Measurements from ENCODE around the gene HEATR5A.

DNA sequence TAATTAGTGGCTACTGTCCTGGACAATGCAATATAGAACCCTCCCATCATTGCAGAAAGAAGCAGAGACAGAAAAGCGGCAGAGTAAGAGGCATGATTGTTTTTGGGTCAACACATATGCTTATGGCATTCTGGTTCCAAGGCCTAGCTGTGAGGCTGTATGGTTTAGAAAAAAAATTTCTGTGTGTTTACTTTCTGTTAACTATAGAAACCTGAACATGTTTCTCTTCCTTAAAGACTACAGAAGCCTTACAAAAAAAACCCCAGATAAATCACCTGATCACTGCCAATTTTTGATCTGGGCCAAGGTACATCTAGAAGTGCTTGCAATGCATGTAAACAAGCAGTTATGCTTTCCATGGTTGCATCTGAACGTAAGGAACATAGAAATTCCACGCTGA, 112.7 kb downstream of the HEATR5A start:
- no peak for TF ChIP-seq SNAI2 (CRISPR knock-in tag; IDR thresholded peaks at IDR 0.05)
- TF ChIP-seq, protein P1, sequence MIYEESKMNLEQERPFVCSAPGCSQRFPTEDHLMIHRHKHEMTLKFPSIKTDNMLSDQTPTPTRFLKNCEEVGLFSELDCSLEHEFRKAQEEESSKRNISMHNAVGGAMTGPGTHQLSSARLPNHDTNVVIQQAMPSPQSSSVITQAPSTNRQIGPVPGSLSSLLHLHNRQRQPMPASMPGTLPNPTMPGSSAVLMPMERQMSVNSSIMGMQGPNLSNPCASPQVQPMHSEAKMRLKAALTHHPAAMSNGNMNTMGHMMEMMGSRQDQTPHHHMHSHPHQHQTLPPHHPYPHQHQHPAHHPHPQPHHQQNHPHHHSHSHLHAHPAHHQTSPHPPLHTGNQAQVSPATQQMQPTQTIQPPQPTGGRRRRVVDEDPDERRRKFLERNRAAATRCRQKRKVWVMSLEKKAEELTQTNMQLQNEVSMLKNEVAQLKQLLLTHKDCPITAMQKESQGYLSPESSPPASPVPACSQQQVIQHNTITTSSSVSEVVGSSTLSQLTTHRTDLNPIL (CRISPR knock-in tag; IDR thresholded peaks at IDR 0.05; ENCODE audit: low read depth), result no peak
- TF ChIP-seq ZNF70 (CRISPR knock-in tag; IDR thresholded peaks at IDR 0.05), result no peak

Data from SK-N-SH treated with all-trans-retinoic acid at 6 μM for 48 hours (cell line).